Kidney (tissue), 14 donors: ENCODE measurements around the gene TNFRSF14. TPM values are rescaled to one million over a fixed set of nuclear protein-coding genes. Genes with fewer than 3 reads are reported as not detected.

ENCODE experiments used
- DNase-seq, 5 donors: peaks; one replicate each; pipeline ENCODE4 v3.0.0-alpha.2; 2013 to 2020
- FAIRE-seq: peaks from 2 replicates; lab custom pipeline; 2012; peaks lifted over from hg19 to GRCh38; lab: Jason Lieb, UNC
- H3K27ac ChIP-seq, 2 donors: one replicate each; pipeline ENCODE4 v1.7.0; 2013; ENCODE audit warnings: low read depth in 2 of 2, low read length in 2 of 2, inconsistent platforms in 1 of 2
- H3K27me3 ChIP-seq: one replicate; pipeline ENCODE4 v1.7.1; 2013; ENCODE audit warnings: low read length, inconsistent platforms; ENCODE audit not compliant: control insufficient read depth, insufficient read depth
- H3K36me3 ChIP-seq, 3 donors: one replicate each; pipeline versions ENCODE4 v1.7.0 to v1.7.1; 2013; ENCODE audit warnings: low read length in 3 of 3, control low read depth in 1 of 3, inconsistent platforms in 1 of 3; ENCODE audit not compliant: insufficient read depth in 3 of 3, control insufficient read depth in 2 of 3
- H3K4me1 ChIP-seq, 3 donors: one replicate each; pipeline versions ENCODE4 v1.7.0 to v1.7.1; 2013; ENCODE audit warnings: low read length in 3 of 3, inconsistent platforms in 1 of 3, low read depth in 1 of 3; ENCODE audit not compliant: control insufficient read depth in 2 of 3, insufficient read depth in 2 of 3
- H3K4me3 ChIP-seq, 3 donors: one replicate each; pipeline versions ENCODE4 v1.7.0 to v1.8.1; 2013; ENCODE audit warnings: low read length in 3 of 3, control low read depth in 1 of 3, inconsistent platforms in 1 of 3
- H3K9ac ChIP-seq, 3 donors: one replicate each; pipeline versions ENCODE4 v1.7.0 to v1.7.1; 2013; ENCODE audit warnings: low read length in 3 of 3, control low read depth in 1 of 3, inconsistent platforms in 1 of 3
- H3K9me3 ChIP-seq, 3 donors: one replicate each; pipeline versions ENCODE4 v1.7.0 to v1.7.1; 2013; ENCODE audit warnings: low read length in 3 of 3, control low read depth in 1 of 3, inconsistent platforms in 1 of 3; ENCODE audit not compliant: control insufficient read depth in 2 of 3, insufficient read depth in 1 of 3
- intact Hi-C: fragments of 100-400 bp; cut with DNase I; formaldehyde crosslinking; loops from one replicate; pipeline ENCODE4 v1.11.1; 2022
- polyA plus RNA-seq: library from polyadenylated mRNA; stranded (reverse); fragments of 350-450 nt; fragmentation: Illumina TruSeq; extraction: RNeasy Lipid Tissue Mini Kit (QIAGEN cat#74804); gene quantifications from one replicate; pipeline ENCODE4 v1.2.3, GENCODE V29; 2014; ENCODE audit warnings: low read depth, low replicate concordance; ENCODE audit not compliant: insufficient read depth
- total RNA-seq: library from RNA; stranded (reverse); fragmentation: NEBNext Ultra II Directional; extraction: Animal tissue kit (Norgen Biotek cat#: 25700); gene quantifications from one replicate; pipeline ENCODE4 v1.2.1, GENCODE V29; 2021
- TF ChIP-seq, protein P1 (sequence below): IDR thresholded peaks from 3 replicates; pipeline ENCODE4 v1.5.1; 2012; ENCODE audit warnings: mild to moderate bottlenecking, moderate library complexity, borderline replicate concordance; ENCODE audit not compliant: insufficient read depth; ENCODE audit errors: extremely low read depth
- donor health status: control.
- donor health status: control.
- donor health status: control.
- donor health status: control.
- donor health status: control.
- donor health status: DM: yes; HTN: yes; CAD: no.
- donor health status: Normal renal cell carcinoma (clear cell type).

The TNFRSF14 gene
- total and polyA plus RNA-seq, 2 donors from 2014 or later: 95.0 to 99.1 TPM

DNA sequence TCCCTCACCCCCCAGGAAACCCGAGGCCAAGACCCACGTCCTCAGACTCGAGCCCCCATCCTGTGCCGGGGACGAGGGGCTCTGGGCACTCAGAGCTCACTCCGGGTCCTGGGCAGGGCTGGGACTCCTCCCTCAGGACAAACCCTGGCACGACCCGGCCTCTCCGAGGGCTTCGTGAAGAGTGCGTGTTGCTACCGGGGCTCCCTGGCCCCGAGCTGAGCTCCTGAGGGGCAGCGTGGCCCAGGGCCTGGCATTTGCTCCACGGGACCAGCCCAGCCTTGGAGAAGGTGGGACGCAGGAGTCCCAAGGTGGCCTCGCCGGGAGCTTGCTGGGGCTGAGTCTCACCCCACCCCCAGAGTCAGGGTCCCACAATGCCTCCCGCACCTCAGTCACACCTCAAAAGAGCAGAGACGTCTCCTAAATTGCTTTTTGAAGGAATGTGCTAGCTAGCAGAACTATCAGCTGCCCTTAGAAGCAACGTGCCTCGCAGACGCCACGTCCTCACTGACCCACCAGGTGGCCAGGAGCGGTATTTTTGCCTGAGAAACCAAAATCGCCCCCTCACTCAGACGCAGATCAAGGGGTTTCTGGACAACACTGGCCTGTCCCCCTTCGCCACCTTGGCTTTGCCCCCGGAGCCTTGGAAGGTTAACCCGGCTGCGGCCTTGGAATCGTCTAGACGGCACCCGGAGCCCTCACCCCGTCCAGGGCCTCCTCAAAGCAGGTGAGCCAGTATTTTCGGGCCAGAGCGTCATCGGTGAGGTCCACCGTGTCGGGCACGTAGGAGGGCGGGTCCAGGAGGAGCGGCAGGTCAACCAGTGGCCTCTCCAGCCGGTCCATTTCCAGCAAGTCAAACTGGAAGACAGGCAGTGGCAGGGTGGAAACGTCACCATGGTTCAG lies 41.1 kb upstream of the TNFRSF14 start:
- intact Hi-C loops: no loop called here
- H3K9me3 ChIP-seq: no peaks in the 10 kb centered on the region

DNA sequence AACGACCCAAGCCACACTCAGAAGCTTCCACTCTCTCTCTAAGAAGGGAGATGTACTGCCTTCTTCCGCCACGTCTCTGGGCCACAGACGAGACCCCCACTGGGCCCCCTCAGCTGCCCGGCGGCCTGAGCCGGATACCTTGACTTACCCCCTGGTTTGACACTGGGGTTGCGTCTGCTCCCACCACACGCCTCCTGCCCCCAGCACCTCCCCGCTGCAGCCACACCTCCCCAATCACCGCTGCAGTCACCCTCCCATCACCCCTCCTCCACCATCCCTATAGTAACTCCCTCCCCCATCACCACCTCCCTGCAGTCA lies 40.4 kb upstream of the TNFRSF14 start:
- intact Hi-C loops: no loop called here
- TF ChIP-seq, protein P1, sequence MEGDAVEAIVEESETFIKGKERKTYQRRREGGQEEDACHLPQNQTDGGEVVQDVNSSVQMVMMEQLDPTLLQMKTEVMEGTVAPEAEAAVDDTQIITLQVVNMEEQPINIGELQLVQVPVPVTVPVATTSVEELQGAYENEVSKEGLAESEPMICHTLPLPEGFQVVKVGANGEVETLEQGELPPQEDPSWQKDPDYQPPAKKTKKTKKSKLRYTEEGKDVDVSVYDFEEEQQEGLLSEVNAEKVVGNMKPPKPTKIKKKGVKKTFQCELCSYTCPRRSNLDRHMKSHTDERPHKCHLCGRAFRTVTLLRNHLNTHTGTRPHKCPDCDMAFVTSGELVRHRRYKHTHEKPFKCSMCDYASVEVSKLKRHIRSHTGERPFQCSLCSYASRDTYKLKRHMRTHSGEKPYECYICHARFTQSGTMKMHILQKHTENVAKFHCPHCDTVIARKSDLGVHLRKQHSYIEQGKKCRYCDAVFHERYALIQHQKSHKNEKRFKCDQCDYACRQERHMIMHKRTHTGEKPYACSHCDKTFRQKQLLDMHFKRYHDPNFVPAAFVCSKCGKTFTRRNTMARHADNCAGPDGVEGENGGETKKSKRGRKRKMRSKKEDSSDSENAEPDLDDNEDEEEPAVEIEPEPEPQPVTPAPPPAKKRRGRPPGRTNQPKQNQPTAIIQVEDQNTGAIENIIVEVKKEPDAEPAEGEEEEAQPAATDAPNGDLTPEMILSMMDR: no peak
- Histone ChIP-seq H3K27ac (no peak overlapping the region), H3K4me3 (no peak overlapping the region), H3K9ac (no peak overlapping the region), H3K27me3 (no peaks in the 10 kb centered on the region), H3K4me1 (no peaks in the 10 kb centered on the region), H3K9me3 (no peaks in the 10 kb centered on the region), H3K36me3 (peaks cover 2 to 58% (median 45%) of the 10 kb centered on the region in 3 donors)
- DNase-seq: no peak
- FAIRE-seq: no peak

More for the DNA sequence above, 41.1 kb upstream of the TNFRSF14 start:
- Histone ChIP-seq H3K27ac (no peak overlapping the region), H3K27me3 (no peaks in the 10 kb centered on the region), H3K4me3 (no peak overlapping the region), H3K4me1 (no peaks in the 10 kb centered on the region), H3K36me3 (peaks cover 0 to 54% (median 44%) of the 10 kb centered on the region in 3 donors), H3K9ac (no peak overlapping the region)
- DNase-seq (no peak), FAIRE-seq (no peak)
- TF ChIP-seq, protein P1: no peak

DNA sequence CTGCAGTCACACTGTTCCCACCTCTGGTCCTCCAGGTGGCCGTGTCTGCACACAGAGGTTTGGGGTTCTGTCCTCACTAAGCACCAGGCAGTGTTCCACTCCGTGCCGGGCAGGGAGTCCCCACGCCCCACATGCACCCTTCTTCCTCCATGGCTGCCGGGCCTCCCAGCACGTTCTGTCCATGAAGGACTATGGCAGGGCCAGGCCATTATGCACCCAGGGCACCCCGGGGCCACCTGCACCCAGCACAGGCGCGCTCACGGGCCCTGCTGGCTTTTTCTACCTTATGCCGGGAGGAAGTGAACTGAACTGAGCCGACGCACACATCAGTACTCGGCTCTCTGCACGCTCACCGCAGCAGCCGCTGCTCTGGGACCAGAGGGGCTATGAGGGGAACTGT lies 40.0 kb upstream of the TNFRSF14 start:
- FAIRE-seq: no peak

More for the DNA sequence above, 40.0 kb upstream of the TNFRSF14 start:
- Histone ChIP-seq H3K4me3 (no peak overlapping the region), H3K27me3 (no peaks in the 10 kb centered on the region), H3K36me3 (peaks cover 2 to 59% (median 49%) of the 10 kb centered on the region in 3 donors), H3K27ac (no peak overlapping the region), H3K9ac (no peak overlapping the region), H3K9me3 (no peaks in the 10 kb centered on the region), H3K4me1 (no peaks in the 10 kb centered on the region)
- TF ChIP-seq, protein P1: no peak
- DNase-seq: no peak
- intact Hi-C loops: no loop called here
